ENCODE results near the gene DPM1. TPM values are rescaled to one million over a fixed set of nuclear protein-coding genes. Genes with fewer than 3 reads are reported as not detected.

Gene DPM1
- total RNA-seq, 1 experiment from 2014 or later: 65.5 TPM

DNA sequence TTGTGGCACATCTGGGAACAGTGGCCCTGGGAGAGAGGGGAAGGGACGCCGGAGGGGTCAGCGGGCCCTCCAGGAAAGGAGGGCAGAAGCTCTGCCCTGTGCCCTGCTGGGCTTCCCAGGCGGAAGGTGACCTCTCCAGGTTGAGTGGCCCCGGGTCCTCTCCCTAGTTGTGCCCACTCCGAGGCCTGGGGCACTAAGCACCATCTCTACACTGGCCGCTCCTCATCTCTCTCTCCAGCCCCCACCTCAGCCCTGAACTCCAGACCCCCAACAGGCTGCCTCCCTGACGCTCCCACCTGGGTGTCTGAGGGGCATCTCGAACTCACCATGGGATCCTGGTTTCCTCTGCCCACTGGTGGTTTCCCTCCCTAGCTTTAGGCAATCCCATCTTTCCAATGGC lies 46.4 kb upstream of the DPM1 start:
- Histone ChIP-seq H3K79me2 (ENCODE audit: insufficient read depth, low read length) (no peaks in the 10 kb centered on the region), H3K9ac (ENCODE audit: low read length) (no peak overlapping the region), H3K36me3 (ENCODE audit: control insufficient read depth in 1 of 2, insufficient read depth in 2 of 2, low read length in 2 of 2) (peaks cover 0 to 2% of the 10 kb centered on the region in 2 experiments; a peak in 2 of 4 replicates), H3K27ac (ENCODE audit: low read depth, low read length) (no peak overlapping the region), H3K9me2 (ENCODE audit: insufficient read depth) (no peaks in the 10 kb centered on the region), H3K27me3 (ENCODE audit: insufficient read depth, low read length) (no peaks in the 10 kb centered on the region), H2AFZ (ENCODE audit: low read depth, low read length, poor library complexity, severe bottlenecking) (no peak overlapping the region), H3K4me1 (ENCODE audit: control insufficient read depth in 1 of 2, insufficient read depth in 2 of 2, low read length in 2 of 2) (no peaks in the 10 kb centered on the region), H4K20me1 (ENCODE audit: insufficient read depth) (no peaks in the 10 kb centered on the region), H3K9me3 (ENCODE audit: control insufficient read depth in 1 of 2, insufficient read depth in 1 of 2, low read depth in 1 of 2, low read length in 2 of 2) (no peaks in the 10 kb centered on the region), H3K4me3 (replicated peaks in 1 of 2; ENCODE audit: low read depth in 1 of 2, low read length in 2 of 2) (no peak overlapping the region), H3K4me2 (ENCODE audit: low read length) (no peak overlapping the region)
- no peak for DNase-seq (ENCODE audit: low read depth, low spot score)
- no TSS peak for BruUV-seq (replicated peaks)
- ChIA-PET RAD21 (ENCODE audit: low non-redundant PET in 1 of 2, low total read pairs in 2 of 2, uncharacterized antibody in 2 of 2, unreplicated experiment in 2 of 2) (no interaction called here), CTCF (no interaction called here), POLR2A (no interaction called here)
- no peak for TF ChIP-seq JUND (IDR thresholded peaks at IDR 0.05)
- no peak for TF ChIP-seq EGR1 (IDR thresholded peaks at IDR 0.05; ENCODE audit: low read depth)
- TF ChIP-seq POLR2AphosphoS5 (IDR thresholded peaks at IDR 0.05; ENCODE audit: low read depth, low read length): 0 out of 2 replicates have a peak, but pooled peaks have one; percentile 13
- TF ChIP-seq, protein P1, sequence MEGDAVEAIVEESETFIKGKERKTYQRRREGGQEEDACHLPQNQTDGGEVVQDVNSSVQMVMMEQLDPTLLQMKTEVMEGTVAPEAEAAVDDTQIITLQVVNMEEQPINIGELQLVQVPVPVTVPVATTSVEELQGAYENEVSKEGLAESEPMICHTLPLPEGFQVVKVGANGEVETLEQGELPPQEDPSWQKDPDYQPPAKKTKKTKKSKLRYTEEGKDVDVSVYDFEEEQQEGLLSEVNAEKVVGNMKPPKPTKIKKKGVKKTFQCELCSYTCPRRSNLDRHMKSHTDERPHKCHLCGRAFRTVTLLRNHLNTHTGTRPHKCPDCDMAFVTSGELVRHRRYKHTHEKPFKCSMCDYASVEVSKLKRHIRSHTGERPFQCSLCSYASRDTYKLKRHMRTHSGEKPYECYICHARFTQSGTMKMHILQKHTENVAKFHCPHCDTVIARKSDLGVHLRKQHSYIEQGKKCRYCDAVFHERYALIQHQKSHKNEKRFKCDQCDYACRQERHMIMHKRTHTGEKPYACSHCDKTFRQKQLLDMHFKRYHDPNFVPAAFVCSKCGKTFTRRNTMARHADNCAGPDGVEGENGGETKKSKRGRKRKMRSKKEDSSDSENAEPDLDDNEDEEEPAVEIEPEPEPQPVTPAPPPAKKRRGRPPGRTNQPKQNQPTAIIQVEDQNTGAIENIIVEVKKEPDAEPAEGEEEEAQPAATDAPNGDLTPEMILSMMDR (IDR thresholded peaks at IDR 0.05 in 2 of 3, conservative IDR thresholded peaks at IDR 0.05 in 1 of 3; ENCODE audit: borderline replicate concordance in 1 of 3, insufficient read depth in 1 of 3, low read depth in 2 of 3, low read length in 2 of 3): no peak
- TF ChIP-seq ELF1 (IDR thresholded peaks at IDR 0.05; ENCODE audit: borderline replicate concordance, low read depth): no peak
- no peak for TF ChIP-seq SIN3A (IDR thresholded peaks at IDR 0.05; ENCODE audit: low read depth)
- ATAC-seq: no peak
- intact Hi-C loops (cut with micrococcal nuclease): no loop called here

DNA sequence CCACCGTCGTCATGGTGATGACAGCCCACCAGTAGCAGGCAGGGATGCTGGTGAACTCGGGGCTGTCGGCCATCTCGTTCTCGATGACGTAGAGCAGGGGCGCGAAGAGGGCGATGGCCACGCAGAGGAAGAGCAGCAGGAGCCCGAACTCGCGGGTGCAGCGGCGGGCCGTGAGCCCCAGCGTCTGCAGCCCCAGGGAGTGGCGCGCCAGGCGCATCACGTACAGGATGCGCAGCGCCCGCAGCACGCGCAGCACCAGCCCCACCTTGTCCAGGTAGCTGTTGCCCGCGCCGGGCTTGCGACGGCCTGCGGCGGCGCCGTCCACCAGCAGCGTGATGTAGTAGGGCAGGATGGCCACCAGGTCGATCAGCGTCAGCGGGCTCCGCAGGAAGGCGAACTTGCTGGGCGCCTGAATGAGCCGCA lies 46.0 kb upstream of the DPM1 start:
- DNase-seq (ENCODE audit: low read depth, low spot score): no peak
- Histone ChIP-seq H3K9ac (ENCODE audit: low read length) (no peak overlapping the region), H3K79me2 (ENCODE audit: insufficient read depth, low read length) (no peaks in the 10 kb centered on the region), H3K4me1 (ENCODE audit: control insufficient read depth in 1 of 2, insufficient read depth in 2 of 2, low read length in 2 of 2) (no peaks in the 10 kb centered on the region), H3K27ac (ENCODE audit: low read depth, low read length) (no peak overlapping the region), H3K9me3 (ENCODE audit: control insufficient read depth in 1 of 2, insufficient read depth in 1 of 2, low read depth in 1 of 2, low read length in 2 of 2) (no peaks in the 10 kb centered on the region), H3K36me3 (ENCODE audit: control insufficient read depth in 1 of 2, insufficient read depth in 2 of 2, low read length in 2 of 2) (peaks cover 0 to 2% of the 10 kb centered on the region in 2 experiments; a peak in 2 of 4 replicates), H2AFZ (ENCODE audit: low read depth, low read length, poor library complexity, severe bottlenecking) (no peak overlapping the region), H3K9me2 (ENCODE audit: insufficient read depth) (no peaks in the 10 kb centered on the region), H3K4me2 (ENCODE audit: low read length) (no peak overlapping the region), H3K27me3 (ENCODE audit: insufficient read depth, low read length) (no peaks in the 10 kb centered on the region), H3K4me3 (replicated peaks in 1 of 2; ENCODE audit: low read depth in 1 of 2, low read length in 2 of 2) (no peak overlapping the region), H4K20me1 (ENCODE audit: insufficient read depth) (no peaks in the 10 kb centered on the region)
- no TSS peak for BruUV-seq (replicated peaks)
- ChIA-PET RAD21 (ENCODE audit: low non-redundant PET in 1 of 2, low total read pairs in 2 of 2, uncharacterized antibody in 2 of 2, unreplicated experiment in 2 of 2) (no interaction called here), CTCF (no interaction called here), POLR2A (no interaction called here)
- intact Hi-C loops (cut with micrococcal nuclease): no loop called here
- ATAC-seq: no peak
- TF ChIP-seq CBX3 (IDR thresholded peaks at IDR 0.05; ENCODE audit: low read depth) (no peak), EZH2 (IDR thresholded peaks at IDR 0.05) (no peak), JUND (IDR thresholded peaks at IDR 0.05) (no peak), SRF (IDR thresholded peaks at IDR 0.05; ENCODE audit: low read depth) (no peak), EGR1 (IDR thresholded peaks at IDR 0.05; ENCODE audit: low read depth) (no peak), POLR2AphosphoS5 (IDR thresholded peaks at IDR 0.05; ENCODE audit: low read depth, low read length) (no peak), YY1 (IDR thresholded peaks at IDR 0.05; ENCODE audit: extremely low read depth, insufficient replicate concordance, low read depth, low read length) (no peak), POLR2A (IDR thresholded peaks at IDR 0.05; ENCODE audit: borderline replicate concordance, extremely low read depth, insufficient read depth, insufficient read length) (no peak)
- TF ChIP-seq, protein P2, sequence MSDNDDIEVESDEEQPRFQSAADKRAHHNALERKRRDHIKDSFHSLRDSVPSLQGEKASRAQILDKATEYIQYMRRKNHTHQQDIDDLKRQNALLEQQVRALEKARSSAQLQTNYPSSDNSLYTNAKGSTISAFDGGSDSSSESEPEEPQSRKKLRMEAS (IDR thresholded peaks at IDR 0.05): no peak
- TF ChIP-seq, protein P3, sequence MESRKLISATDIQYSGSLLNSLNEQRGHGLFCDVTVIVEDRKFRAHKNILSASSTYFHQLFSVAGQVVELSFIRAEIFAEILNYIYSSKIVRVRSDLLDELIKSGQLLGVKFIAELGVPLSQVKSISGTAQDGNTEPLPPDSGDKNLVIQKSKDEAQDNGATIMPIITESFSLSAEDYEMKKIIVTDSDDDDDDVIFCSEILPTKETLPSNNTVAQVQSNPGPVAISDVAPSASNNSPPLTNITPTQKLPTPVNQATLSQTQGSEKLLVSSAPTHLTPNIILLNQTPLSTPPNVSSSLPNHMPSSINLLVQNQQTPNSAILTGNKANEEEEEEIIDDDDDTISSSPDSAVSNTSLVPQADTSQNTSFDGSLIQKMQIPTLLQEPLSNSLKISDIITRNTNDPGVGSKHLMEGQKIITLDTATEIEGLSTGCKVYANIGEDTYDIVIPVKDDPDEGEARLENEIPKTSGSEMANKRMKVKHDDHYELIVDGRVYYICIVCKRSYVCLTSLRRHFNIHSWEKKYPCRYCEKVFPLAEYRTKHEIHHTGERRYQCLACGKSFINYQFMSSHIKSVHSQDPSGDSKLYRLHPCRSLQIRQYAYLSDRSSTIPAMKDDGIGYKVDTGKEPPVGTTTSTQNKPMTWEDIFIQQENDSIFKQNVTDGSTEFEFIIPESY (IDR thresholded peaks at IDR 0.05; ENCODE audit: extremely low read depth, insufficient replicate concordance, low read length): no peak
- TF ChIP-seq, protein P4, sequence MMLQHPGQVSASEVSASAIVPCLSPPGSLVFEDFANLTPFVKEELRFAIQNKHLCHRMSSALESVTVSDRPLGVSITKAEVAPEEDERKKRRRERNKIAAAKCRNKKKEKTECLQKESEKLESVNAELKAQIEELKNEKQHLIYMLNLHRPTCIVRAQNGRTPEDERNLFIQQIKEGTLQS (IDR thresholded peaks at IDR 0.05): no peak

All from HCT116 (cell line).